Activated CD8-positive, alpha-beta memory T cell treated with anti-CD3 and anti-CD28 coated beads, Interleukin-2, amount 50 U/mL, for 24 hours (primary cell): ENCODE results near the gene TPM2.

Experiments
- DNase-seq: peaks from one replicate; pipeline ENCODE4 v3.0.0-alpha.2; 2020; ENCODE audit errors: extremely low read depth

Gene TPM2

GRCh38 chr9:35696520-35697215 is 6.9 kb upstream of the TPM2 start:
- no peak for DNase-seq

DNA sequence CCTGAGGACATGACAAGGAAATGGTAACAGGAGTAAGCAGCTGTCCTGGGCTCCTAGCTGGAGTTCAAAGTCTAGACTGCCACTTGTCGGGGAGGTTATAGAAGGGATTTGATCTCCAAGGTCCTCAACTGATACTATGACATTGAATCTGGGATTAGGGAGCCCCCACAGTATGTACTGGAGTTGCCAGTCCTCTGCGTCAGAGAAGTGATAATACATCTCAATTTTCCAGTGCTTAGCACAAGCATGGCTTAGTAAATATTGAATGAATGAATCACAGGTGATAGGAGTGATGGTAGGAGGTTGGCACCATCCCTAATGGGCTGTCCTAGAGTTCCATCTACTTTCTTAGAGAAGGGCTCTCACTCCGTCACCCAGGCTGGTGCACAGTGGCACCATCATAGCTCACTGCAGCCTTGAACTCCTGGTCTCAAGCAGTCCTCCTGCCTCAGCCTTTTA is 6.2 kb upstream of the TPM2 start:
- no peak for DNase-seq

GRCh38 chr9:35691757-35692301 is 2.1 kb upstream of the TPM2 start:
- no peak for DNase-seq

- no peak for DNase-seq
Observed at GRCh38 chr9:35691334-35691650, 1.6 kb upstream of the TPM2 start.

GRCh38 chr9:35690614-35691333 is 1.0 kb upstream of the TPM2 start:
- no peak for DNase-seq

GRCh38 chr9:35690294-35690613 is 529 bp upstream of the TPM2 start:
- DNase-seq = no peak

DNA sequence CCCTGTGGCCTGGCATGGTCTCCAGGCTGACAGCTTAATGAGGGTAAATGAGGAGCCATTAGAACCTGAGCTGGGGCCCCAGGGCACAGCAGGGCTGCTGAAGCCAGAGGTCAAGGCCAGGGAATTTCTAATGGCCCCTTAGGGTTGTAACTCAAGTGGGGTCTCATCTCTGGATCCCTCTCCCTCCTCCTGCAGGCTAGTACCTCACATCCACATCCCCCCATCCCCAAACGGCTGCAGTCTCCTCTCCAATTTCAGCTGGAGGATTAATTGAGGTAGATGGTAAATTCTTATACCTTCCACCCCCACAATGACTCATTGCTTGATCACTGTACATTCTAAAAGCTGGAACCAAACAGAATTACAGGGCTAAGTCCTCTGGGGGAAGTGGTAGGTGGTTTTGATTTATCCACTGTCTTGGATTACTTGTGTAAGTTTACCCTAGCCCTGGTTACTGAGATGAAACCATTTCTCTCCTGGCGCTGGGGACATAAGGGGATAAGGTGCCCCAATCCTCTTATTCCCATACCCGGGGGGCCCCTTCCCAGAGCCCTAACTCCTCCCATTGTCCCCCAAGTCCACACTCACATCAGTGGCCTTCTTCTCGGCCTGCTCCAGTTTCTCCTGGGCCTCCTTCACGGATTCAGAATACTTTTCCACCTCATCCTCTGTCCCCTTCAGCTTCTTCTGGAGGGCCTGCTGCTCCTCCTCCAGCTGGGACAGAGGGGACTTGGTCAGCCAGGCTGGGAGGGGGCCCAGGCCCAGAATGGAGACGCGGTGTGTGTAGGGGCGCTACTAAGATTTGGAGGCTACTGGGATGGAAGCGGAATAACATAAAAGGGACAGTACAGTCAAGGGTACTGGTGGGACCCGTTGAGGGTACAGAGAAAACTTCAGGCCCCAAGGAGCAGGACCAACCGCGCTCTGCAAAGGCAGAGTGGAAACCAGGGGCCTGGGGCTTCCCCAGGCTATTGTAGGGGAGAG is 875 bp downstream of the TPM2 start:
- no peak for DNase-seq

DNA sequence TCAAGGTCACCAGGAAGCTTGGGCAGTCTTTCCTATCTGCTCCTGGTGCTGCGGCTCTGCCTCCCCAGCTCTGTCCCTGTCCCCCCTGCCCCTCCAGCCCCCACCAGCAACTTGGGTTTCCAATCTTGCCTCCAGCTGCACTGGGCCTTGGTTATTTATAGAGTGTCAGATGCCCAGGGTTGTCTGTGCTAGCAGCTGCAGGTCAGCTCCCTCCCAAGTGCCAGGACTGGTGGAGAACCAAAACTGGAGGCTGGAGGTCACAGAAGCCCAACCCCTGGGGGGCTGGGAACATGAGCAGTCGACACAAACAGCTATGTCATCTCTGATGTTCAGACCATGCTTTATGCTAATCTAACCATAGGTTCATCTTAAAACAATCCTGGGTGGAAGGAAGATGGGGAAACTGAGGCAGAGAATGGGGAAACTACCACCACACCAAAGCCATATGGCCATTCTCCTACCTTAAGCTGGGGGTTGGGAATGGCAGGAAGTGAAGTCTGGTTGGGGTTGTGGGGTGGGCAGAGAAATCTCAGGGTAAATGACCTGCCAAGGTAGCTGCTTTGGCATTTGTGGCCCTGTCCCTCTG is 1.7 kb downstream of the TPM2 start:
- no peak for DNase-seq

DNA sequence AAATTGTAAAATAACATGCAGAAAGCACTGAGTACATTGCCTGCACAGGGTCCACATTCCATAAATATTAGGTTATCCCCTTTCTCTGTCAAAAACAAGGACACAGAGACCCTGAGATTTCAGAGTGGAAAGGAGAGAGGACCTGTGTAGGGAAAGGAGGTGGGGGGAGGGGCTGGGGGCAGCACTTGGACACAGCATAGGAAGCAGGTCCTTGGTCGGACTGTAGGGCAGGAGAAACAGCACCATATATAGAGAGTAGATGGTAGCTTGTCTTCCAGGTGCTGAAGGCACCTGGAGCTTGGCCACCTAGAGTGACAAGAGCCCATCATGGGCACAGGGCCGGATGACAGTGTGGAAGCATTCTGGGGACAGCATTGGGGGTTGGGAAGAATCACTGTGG is 2.4 kb downstream of the TPM2 start:
- DNase-seq = no peak

DNA sequence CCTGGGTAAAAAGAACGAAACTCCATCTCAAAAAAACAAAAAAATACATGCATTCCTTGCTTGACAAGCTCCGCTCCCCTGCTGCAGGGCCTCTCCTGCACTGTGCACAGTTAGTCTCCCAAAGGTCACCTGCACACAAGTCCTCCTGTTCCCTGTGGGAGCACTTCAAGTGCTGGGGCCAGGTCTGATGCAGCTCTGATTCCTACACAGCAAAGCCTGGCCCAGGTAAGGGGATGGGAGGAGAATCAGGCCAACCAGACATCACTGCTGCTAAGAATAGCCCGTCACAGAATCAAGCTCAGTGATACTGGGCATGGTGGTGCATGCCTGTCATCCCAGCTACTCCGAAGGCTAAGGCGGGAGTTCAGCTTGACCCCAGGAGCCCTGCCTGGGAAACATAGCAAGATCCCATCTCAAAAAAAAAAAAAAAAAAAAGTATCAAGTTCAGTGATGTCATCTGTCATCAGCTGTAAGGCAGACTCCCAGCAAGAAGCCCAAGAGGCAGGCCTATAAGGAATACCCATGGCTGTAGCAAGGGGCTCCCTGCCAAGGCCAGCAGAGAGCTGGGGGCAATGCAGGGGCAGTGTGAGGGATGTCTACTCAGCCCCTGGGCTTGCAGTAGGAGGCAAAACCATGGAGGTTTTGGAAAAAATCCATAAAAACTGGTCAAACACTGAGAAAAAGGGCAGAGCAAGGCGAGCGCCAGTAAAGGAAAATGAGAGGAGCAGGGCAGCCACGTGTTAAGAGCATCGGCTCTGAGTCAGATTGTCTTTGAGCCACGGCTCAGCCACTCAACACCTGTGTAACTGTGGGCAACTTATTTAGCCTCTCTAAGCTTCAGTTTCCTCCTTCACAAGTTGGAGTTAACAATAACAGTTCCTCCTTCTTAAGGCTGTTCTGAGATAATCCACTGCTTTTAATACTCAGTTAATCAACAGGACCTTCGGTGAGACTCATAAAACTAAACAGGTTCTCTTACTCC is 3.2 kb downstream of the TPM2 start:
- no peak for DNase-seq

DNA sequence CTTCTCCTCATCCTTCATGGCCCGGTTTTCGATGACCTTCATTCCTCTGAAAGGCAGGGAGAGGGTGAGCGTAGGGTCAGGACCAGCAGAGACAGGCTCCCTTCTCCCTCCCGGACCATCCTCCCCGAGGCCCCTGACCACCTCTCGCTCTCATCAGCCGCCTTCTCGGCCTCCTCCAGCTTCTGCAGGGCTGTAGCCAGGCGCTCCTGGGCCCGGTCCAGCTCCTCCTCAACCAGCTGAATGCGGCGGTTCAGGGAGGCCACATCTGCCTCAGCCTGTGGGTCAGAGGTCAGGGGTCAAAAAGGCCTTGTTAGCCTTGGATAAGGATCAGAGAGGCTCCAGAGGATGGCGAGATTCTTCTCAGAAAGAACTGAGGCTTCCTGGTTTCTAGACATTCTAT is 4.2 kb downstream of the TPM2 start:
- no peak for DNase-seq

- DNase-seq = no peak
Observed at GRCh38 chr9:35684921-35685320, 4.8 kb downstream of the TPM2 start.

- no peak for DNase-seq
Observed at GRCh38 chr9:35683323-35683722, 6.4 kb downstream of the TPM2 start.

- no peak for DNase-seq
Observed at GRCh38 chr9:35682520-35683315, 7.0 kb downstream of the TPM2 start.

- no peak for DNase-seq
Observed at GRCh38 chr9:35682051-35682450, 7.7 kb downstream of the TPM2 start.

DNA sequence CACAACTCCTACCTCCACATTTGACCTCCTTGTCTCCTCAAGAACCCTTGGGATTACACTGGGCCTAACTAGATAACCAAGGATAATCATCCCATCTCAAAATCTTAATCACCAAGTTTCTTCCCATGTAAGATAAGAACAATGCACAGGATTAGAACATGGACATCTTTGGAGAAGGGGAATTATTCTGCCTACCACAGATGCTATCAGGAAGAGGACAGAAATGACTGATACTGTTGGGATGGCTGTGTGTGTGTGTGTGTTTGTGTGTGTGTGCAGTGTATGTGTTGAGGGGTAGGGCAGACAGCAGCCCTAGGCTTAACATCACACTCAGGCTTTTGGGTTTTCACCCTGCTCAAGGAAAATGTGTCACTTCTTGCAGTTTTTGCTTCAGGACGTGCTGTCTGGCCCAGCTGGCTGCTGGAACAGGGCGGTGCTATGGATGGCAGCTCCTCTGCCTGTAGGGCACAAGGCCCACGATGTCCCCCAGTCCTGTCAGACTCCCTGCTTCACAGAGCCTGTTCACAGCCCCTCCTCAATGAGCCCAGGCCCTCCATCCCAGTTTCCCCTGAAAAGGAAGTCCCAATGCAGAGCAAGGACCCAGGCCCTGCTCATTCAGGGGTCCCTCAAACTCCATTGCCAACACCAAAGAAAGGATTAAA is 8.3 kb downstream of the TPM2 start:
- DNase-seq = no peak

DNA sequence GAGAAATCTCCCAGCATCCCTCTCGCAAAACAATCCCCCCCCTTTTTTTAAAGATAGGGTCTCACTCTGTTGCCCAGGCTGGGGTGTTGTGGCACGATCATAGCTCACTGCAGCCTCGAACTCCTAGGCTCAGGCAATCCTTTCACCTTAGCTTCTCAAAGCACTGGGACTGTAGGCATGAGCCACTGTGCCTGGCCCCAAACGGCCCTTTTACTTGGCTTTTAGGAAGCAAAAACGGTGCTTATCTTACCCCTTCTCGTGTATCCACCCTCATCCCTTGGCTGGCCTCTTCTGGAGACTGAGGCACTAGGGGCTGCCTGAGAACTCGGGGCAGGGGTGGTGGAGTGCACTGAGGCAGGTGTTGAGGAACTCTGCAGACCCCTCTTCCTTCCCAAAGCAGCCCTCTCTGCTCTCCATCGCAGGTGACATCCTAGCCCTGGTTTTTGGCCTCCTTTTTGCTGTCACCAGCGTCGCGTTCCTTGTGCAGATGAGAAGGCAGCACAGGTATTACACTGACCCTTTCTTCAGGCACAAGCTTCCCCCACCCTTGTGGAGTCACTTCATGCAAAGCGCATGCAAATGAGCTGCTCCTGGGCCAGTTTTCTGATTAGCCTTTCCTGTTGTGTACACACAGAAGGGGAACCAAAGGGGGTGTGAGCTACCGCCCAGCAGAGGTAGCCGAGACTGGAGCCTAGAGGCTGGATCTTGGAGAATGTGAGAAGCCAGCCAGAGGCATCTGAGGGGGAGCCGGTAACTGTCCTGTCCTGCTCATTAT is 9.2 kb downstream of the TPM2 start:
- DNase-seq = no peak

- DNase-seq = no peak
Observed at GRCh38 chr9:35679766-35680330, 9.9 kb downstream of the TPM2 start.
